Urothelium cell line (cell line): ENCODE measurements around the gene YWHAQ.
"Not testable (repeated sequence)": the region's sequence is repeated elsewhere in the genome, so short reads cannot be mapped to it uniquely, and the experiment has no call there.

Experiments
- DNase-seq: peaks from one replicate; pipeline ENCODE4 v3.0.0; 2011; ENCODE audit warnings: low spot score, mixed read lengths
- FAIRE-seq: peaks from 2 replicates; lab custom pipeline; 2011; peaks lifted over from hg19 to GRCh38; lab: Jason Lieb, UNC

Gene YWHAQ

GRCh38 chr2:9596621-9597311 is 34.0 kb downstream of the YWHAQ start:
- FAIRE-seq: no peak
- DNase-seq: no peak

- FAIRE-seq (no peak), DNase-seq (no peak)
These were observed 35.1 kb downstream of the YWHAQ start for GRCh38 chr2:9595746-9596145.

GRCh38 chr2:9595256-9595655 is 35.5 kb downstream of the YWHAQ start:
- DNase-seq, FAIRE-seq: not testable (repeated sequence)

GRCh38 chr2:9594366-9595054 is 36.3 kb downstream of the YWHAQ start:
- no peak for FAIRE-seq

GRCh38 chr2:9593925-9594324 is 36.9 kb downstream of the YWHAQ start:
- DNase-seq (no peak), FAIRE-seq (no peak)

More at GRCh38 chr2:9594366-9595054, 36.3 kb downstream of the YWHAQ start:
- DNase-seq: peak; percentile 37

- FAIRE-seq: no peak
- DNase-seq: no peak
These were observed 38.1 kb downstream of the YWHAQ start for GRCh38 chr2:9592699-9593098.

- DNase-seq (no peak), FAIRE-seq (no peak)
These were observed 40.2 kb downstream of the YWHAQ start for GRCh38 chr2:9590641-9591040.

- no peak for DNase-seq
- no peak for FAIRE-seq
These were observed 44.3 kb downstream of the YWHAQ start for GRCh38 chr2:9586465-9586864.

- DNase-seq (no peak), FAIRE-seq (no peak)
These were observed 45.3 kb downstream of the YWHAQ start for GRCh38 chr2:9585486-9585885.

- not testable (repeated sequence) for FAIRE-seq, DNase-seq
These were observed 45.9 kb downstream of the YWHAQ start for GRCh38 chr2:9584902-9585301.

- DNase-seq: no peak
- no peak for FAIRE-seq
These were observed 48.2 kb downstream of the YWHAQ start for GRCh38 chr2:9582624-9583023.

- FAIRE-seq: no peak
These were observed 52.1 kb downstream of the YWHAQ start for GRCh38 chr2:9578467-9579235.

GRCh38 chr2:9574331-9574730 is 56.5 kb downstream of the YWHAQ start:
- DNase-seq (no peak), FAIRE-seq (no peak)

More at GRCh38 chr2:9578467-9579235, 52.1 kb downstream of the YWHAQ start:
- no peak for DNase-seq

- DNase-seq: no peak
- no peak for FAIRE-seq
These were observed 57.0 kb downstream of the YWHAQ start for GRCh38 chr2:9573840-9574239.

- no peak for FAIRE-seq
- DNase-seq: no peak
These were observed 57.6 kb downstream of the YWHAQ start for GRCh38 chr2:9573013-9573720.

GRCh38 chr2:9570182-9571060 is 60.4 kb downstream of the YWHAQ start:
- FAIRE-seq (no peak), DNase-seq (no peak)

- FAIRE-seq (no peak), DNase-seq (peak; percentile 74)
These were observed 65.2 kb downstream of the YWHAQ start for GRCh38 chr2:9565436-9566153.

- FAIRE-seq: no peak
- no peak for DNase-seq
These were observed 70.2 kb downstream of the YWHAQ start for GRCh38 chr2:9560628-9561027.

GRCh38 chr2:9558948-9559381 is 71.8 kb downstream of the YWHAQ start:
- FAIRE-seq: no peak
- DNase-seq: no peak
